HepG2 (cell line): Measurements from ENCODE around the gene C1orf21. TPM values are rescaled to one million over a fixed set of nuclear protein-coding genes. Genes with fewer than 3 reads are reported as not detected.

Experiments used
- ATAC-seq: fragments of 200-7000 bp; cut with Tn5 transposase; 3 replicates; pipeline ENCODE4 v1.9.1; 2020; ENCODE audit warnings: mild to moderate bottlenecking, moderate library complexity
- BruUV-seq: library from RNA; stranded (reverse); fragments of 400-500 nt; replicated peaks from 2 replicates; lab custom pipeline; 2021; lab: Mats Ljungman, UMichigan
- CTCF ChIA-PET: fragments of 300-600 bp; formaldehyde crosslinking; extraction: SDS; loops from one replicate; lab custom pipeline; 2021; ENCODE audit warnings: low total read pairs, inconsistent platforms, low intra/inter-chr PET ratio; lab: Yijun Ruan, JAX
- POLR2A ChIA-PET: fragments of 350-600 bp; sonication (Branson Sonifier 250); formaldehyde crosslinking; loops from one replicate; lab custom pipeline; 2020; ENCODE audit warnings: antibody characterized with exemption, inconsistent platforms; lab: Yijun Ruan, JAX
- DNase-seq: peaks from one replicate; pipeline ENCODE4 v3.0.0-alpha.2; 2015; ENCODE audit warnings: low spot score
- FAIRE-seq: peaks from 3 replicates; lab custom pipeline; 2011; peaks lifted over from hg19 to GRCh38; lab: Jason Lieb, UNC
- H2AFZ ChIP-seq: one replicate; pipeline ENCODE4 v1.6.1; 2011; ENCODE audit warnings: low read length, inconsistent platforms
- H3K27ac ChIP-seq: fragments of 300-600 bp; 3 replicates; pipeline ENCODE4 v1.8.0; 2011; ENCODE audit warnings: mixed run types, mild to moderate bottlenecking, mixed read lengths, low read length, inconsistent platforms; ENCODE audit not compliant: insufficient read depth; ENCODE audit errors: extremely low read length
- H3K27me3 ChIP-seq, 2 experiments: fragments of 200-600 bp in 1 of 2; 2 replicates in 1 of 2; 3 replicates in 1 of 2; pipeline versions ENCODE4 v1.6.0 to v1.8.0; 2011; ENCODE audit warnings: low read length in 2 of 2, mild to moderate bottlenecking in 2 of 2, moderate library complexity in 2 of 2, inconsistent platforms in 1 of 2; ENCODE audit not compliant: insufficient read depth in 2 of 2, control insufficient read depth in 1 of 2
- H3K36me3 ChIP-seq, 2 experiments: fragments of 200-600 bp in 1 of 2; replicated peaks in 1 of 2; 2 replicates in 1 of 2; 3 replicates in 1 of 2; pipeline versions ENCODE4 v1.5.1 to v1.8.0; 2011; ENCODE audit warnings: low read length in 2 of 2, inconsistent platforms in 1 of 2; ENCODE audit not compliant: insufficient read depth in 2 of 2, control insufficient read depth in 1 of 2
- H3K4me1 ChIP-seq: 2 replicates; pipeline ENCODE4 v1.5.1; 2012; ENCODE audit warnings: low read length, inconsistent platforms; ENCODE audit not compliant: insufficient read depth
- H3K4me2 ChIP-seq: 2 replicates; pipeline ENCODE4 v1.6.0; 2011; ENCODE audit warnings: low read depth, low read length, inconsistent platforms
- H3K4me3 ChIP-seq, 3 experiments: fragments of 200-600 bp in 1 of 3; sonication (generic), shearing (Covaris generic) in 1 of 3; replicated peaks in 1 of 3; 2 replicates each; pipeline ENCODE4 v1.5.1; 2011 to 2016; ENCODE audit warnings: low read length in 3 of 3, inconsistent platforms in 2 of 3, low read depth in 2 of 3, mild to moderate bottlenecking in 2 of 3, control low read depth in 1 of 3, mixed read lengths in 1 of 3; ENCODE audit not compliant: insufficient read depth in 1 of 3
- H3K79me2 ChIP-seq: one replicate; pipeline ENCODE4 v1.6.1; 2011; ENCODE audit warnings: low read length, inconsistent platforms; ENCODE audit not compliant: insufficient read depth
- H3K9ac ChIP-seq: 2 replicates; pipeline ENCODE4 v1.6.0; 2011; ENCODE audit warnings: mild to moderate bottlenecking, low read depth, low read length, inconsistent platforms; ENCODE audit not compliant: insufficient read depth
- H3K9me3 ChIP-seq: 2 replicates; pipeline ENCODE4 v1.5.1; 2012; ENCODE audit warnings: mild to moderate bottlenecking, low read length
- H4K20me1 ChIP-seq: 2 replicates; pipeline ENCODE4 v1.6.0; 2011; ENCODE audit warnings: inconsistent platforms, mild to moderate bottlenecking, low read length, moderate library complexity; ENCODE audit not compliant: insufficient read depth
- ARID4A ChIP-seq: sonication (generic); formaldehyde crosslinking; IDR thresholded peaks from 2 replicates; pipeline ENCODE4 v1.5.0; 2020; ENCODE audit warnings: mild to moderate bottlenecking, missing genetic modification reagents, borderline replicate concordance
- FUBP1 ChIP-seq: sonication (generic); formaldehyde crosslinking; IDR thresholded peaks from 2 replicates; pipeline ENCODE4 v1.5.1; 2020; ENCODE audit warnings: missing genetic modification reagents, mild to moderate bottlenecking, borderline replicate concordance
- HNRNPH1 ChIP-seq: fragments of 200-400 bp; formaldehyde crosslinking; optimal IDR thresholded peaks from 2 replicates; pipeline ENCODE3; 2017; ENCODE audit warnings: mild to moderate bottlenecking, low read depth, low read length
- KLF16 ChIP-seq, 2 experiments: sonication (generic) in 1 of 2; formaldehyde crosslinking in 1 of 2; IDR thresholded peaks; 2 replicates each; pipeline versions ENCODE4 v1.6.1 to v1.8.0; 2016 to 2023; ENCODE audit warnings: missing genetic modification reagents in 2 of 2, missing compliant biosample characterization in 1 of 2
- NCOR1 ChIP-seq: fragments of 200-600 bp; sonication (generic); IDR thresholded peaks from 2 replicates; pipeline ENCODE4 v1.7.0; 2017; ENCODE audit warnings: antibody characterized with exemption, low read length, borderline replicate concordance
- SIN3A ChIP-seq: IDR thresholded peaks from 2 replicates; pipeline ENCODE4 v1.6.1; 2011; ENCODE audit warnings: low read depth, mild to moderate bottlenecking, control low read depth, low read length, borderline replicate concordance
- WGBS: methylation state at CpG from one replicate; pipeline ENCODE4 v1.1.6; 2017; ENCODE audit warnings: low lambda C conversion rate; 5-methylcytosine and 5-hydroxymethylcytosine counted together
- in situ Hi-C: cut with HindIII; loops from 2 replicates; pipeline ENCODE4 v1.10.0; 2017; ENCODE audit warnings: low pct_unique_long_range_greater_than_20kb; ENCODE audit not compliant: extremely low pct_ligation_motif_present
- intact Hi-C: fragments of 100-400 bp; cut with micrococcal nuclease; formaldehyde crosslinking; loops from one replicate; pipeline ENCODE4 v1.10.0; 2022; ENCODE audit not compliant: unreplicated experiment
- polyA plus RNA-seq, 8 experiments: library from polyadenylated mRNA; depleted of rRNA in 3 of 8; stranded (reverse) in 7 of 8; unstranded in 1 of 8; fragments of >200 nt; fragmentation: Illumina TruSeq in 4 of 8; extraction: Trizol in 4 of 8; gene quantifications; 2 replicates each; pipeline versions ENCODE4 v1.2.1 to v1.2.3, GENCODE V29; 2011 to 2016; ENCODE audit warnings: low read depth in 4 of 8, missing spikeins in 1 of 8, mixed read lengths in 1 of 8; ENCODE audit not compliant: insufficient read depth in 1 of 8
- total RNA-seq, 5 experiments: library from RNA; depleted of rRNA; stranded (reverse); fragments of >200 nt; fragmentation: Illumina TruSeq; extraction: Trizol; gene quantifications; 2 replicates each; pipeline ENCODE4 v1.2.3, GENCODE V29; 2016; ENCODE audit warnings: low read depth in 1 of 5
- TF ChIP-seq, protein P1 (sequence below): sonication (generic); formaldehyde crosslinking; IDR thresholded peaks from 2 replicates; pipeline ENCODE4 v1.4.0; 2020; ENCODE audit warnings: missing genetic modification reagents
- TF ChIP-seq, protein P2 (sequence below): sonication (generic); formaldehyde crosslinking; conservative IDR thresholded peaks from 2 replicates; pipeline ENCODE4 v1.4.0; 2020; ENCODE audit warnings: missing genetic modification reagents

The C1orf21 gene
- total and polyA plus RNA-seq, 2 of the 13 experiments (the other 11 are each of a cell fraction or from before 2014, with no cell fraction given): not detected

DNA sequence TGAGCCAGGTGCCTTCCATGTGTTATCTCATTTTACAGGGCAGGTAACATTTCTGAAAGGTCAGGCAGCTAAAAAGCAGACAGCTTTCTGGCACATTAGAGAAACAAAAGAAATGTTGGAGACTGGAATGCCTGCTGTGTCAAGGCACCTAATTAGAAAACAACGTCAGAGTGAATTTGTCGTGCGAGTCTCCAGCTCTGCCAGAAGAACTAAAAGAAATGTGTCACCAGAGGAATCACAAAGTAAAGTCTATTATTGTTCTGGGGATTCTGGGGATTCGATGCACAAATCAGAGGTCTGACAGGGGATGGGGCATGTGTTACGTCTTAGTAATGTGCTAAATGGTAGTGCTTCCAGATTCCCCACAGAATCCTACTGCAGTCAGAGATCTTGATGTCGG is 278.5 kb downstream of the C1orf21 start:
- Histone ChIP-seq H3K27me3 (peaks cover 0 to 17% of the 10 kb centered on the region in 2 experiments; a peak in 1 of 5 replicates), H3K4me1 (no peaks in the 10 kb centered on the region; the same call in 1 of the 2 replicates), H4K20me1 (no peaks in the 10 kb centered on the region), H3K27ac (no peak overlapping the region), H3K36me3 (no peaks in the 10 kb centered on the region), H3K9me3 (no peaks in the 10 kb centered on the region), H3K9ac (no peak overlapping the region), H3K79me2 (no peaks in the 10 kb centered on the region), H3K4me3 (no peak overlapping the region), H3K4me2 (no peak overlapping the region), H2AFZ (peak overlapping the region; percentile 42)
- in situ Hi-C loops: loop anchor here (25.0 kb wide), 1 partner anchor 578 kb away; no protein-coding TSS in a partner anchor
- intact Hi-C loops: no loop called here
- POLR2A ChIA-PET: no interaction called here
- TF ChIP-seq SIN3A: no peak
- BruUV-seq: no TSS peak
- CTCF ChIA-PET: no interaction called here
- no peak for DNase-seq
- WGBS: 10% methylated on average over 6 of the region's 6 CpGs
- no peak for FAIRE-seq
- ATAC-seq: no peak

GRCh38 chr1:184669391-184669790 is 282.6 kb downstream of the C1orf21 start:
- Histone ChIP-seq H3K4me3 (no peak overlapping the region), H3K9me3 (no peaks in the 10 kb centered on the region), H3K9ac (no peak overlapping the region), H3K36me3 (no peaks in the 10 kb centered on the region), H3K27me3 (peaks cover 0 to 30% of the 10 kb centered on the region in 2 experiments; a peak in 2 of 5 replicates), H3K4me1 (no peaks in the 10 kb centered on the region), H3K79me2 (no peaks in the 10 kb centered on the region), H2AFZ (no peak overlapping the region), H3K4me2 (no peak overlapping the region), H3K27ac (no peak overlapping the region), H4K20me1 (no peaks in the 10 kb centered on the region)
- ATAC-seq (no peak), DNase-seq (no peak), FAIRE-seq (no peak)
- in situ Hi-C loops: loop anchor here (25.0 kb wide), 1 partner anchor 582 kb away; no protein-coding TSS in a partner anchor
- ChIA-PET CTCF (no interaction called here), POLR2A (no interaction called here)
- WGBS: 0% methylated on average over 1 of the region's 1 CpG
- intact Hi-C loops: no loop called here
- no TSS peak for BruUV-seq
- no peak for TF ChIP-seq HNRNPH1
- TF ChIP-seq KLF16 (CRISPR knock-in tag; IDR thresholded peaks at IDR 0.05): no peak
- no peak for TF ChIP-seq ARID4A (CRISPR knock-in tag)
- TF ChIP-seq FUBP1 (CRISPR knock-in tag): no peak
- TF ChIP-seq, protein P1, sequence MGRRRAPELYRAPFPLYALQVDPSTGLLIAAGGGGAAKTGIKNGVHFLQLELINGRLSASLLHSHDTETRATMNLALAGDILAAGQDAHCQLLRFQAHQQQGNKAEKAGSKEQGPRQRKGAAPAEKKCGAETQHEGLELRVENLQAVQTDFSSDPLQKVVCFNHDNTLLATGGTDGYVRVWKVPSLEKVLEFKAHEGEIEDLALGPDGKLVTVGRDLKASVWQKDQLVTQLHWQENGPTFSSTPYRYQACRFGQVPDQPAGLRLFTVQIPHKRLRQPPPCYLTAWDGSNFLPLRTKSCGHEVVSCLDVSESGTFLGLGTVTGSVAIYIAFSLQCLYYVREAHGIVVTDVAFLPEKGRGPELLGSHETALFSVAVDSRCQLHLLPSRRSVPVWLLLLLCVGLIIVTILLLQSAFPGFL (CRISPR knock-in tag): no peak
- TF ChIP-seq, protein P2, sequence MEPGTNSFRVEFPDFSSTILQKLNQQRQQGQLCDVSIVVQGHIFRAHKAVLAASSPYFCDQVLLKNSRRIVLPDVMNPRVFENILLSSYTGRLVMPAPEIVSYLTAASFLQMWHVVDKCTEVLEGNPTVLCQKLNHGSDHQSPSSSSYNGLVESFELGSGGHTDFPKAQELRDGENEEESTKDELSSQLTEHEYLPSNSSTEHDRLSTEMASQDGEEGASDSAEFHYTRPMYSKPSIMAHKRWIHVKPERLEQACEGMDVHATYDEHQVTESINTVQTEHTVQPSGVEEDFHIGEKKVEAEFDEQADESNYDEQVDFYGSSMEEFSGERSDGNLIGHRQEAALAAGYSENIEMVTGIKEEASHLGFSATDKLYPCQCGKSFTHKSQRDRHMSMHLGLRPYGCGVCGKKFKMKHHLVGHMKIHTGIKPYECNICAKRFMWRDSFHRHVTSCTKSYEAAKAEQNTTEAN: no peak
- no peak for TF ChIP-seq NCOR1
